ENCODE results near the gene PRXL2B.
"Not testable (repeated sequence)": the region's sequence is repeated elsewhere in the genome, so short reads cannot be mapped to it uniquely, and the experiment has no call there.

The PRXL2B gene

DNA sequence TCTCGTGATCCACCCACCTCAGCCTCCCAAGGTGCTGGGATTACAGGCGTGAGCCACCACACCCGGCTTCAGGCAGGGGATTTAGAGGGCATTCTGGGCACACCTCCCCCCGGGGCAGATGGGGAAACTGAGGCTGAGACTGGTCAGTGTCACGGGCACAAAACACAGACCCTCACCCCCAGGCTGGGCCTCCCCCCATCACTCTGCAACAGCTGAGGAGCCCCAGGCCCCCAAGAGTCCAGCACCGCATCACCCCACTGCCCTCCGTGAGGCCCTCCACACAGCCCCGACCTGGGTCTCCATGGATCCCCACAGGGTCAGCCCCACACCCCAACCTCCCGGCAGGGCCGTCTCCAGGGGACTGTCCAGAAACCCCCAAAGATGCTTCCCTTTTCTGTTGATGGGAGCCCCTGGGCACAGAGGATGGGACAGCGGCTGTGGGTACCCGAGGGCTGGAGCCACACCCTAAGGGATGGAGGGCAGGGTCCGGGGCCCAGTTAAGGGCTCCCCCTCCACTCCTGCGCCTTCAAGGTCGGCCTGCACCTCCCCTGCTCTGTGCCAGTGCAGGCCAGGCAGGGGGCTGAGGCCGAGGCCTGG lies 19.4 kb upstream of the PRXL2B start:
- DNase-seq (ENCODE audit: low read depth): no peak
- H3K4me3 ChIP-seq (ENCODE audit: low read depth, low read length): no peak overlapping the region
- TF ChIP-seq, protein P1, sequence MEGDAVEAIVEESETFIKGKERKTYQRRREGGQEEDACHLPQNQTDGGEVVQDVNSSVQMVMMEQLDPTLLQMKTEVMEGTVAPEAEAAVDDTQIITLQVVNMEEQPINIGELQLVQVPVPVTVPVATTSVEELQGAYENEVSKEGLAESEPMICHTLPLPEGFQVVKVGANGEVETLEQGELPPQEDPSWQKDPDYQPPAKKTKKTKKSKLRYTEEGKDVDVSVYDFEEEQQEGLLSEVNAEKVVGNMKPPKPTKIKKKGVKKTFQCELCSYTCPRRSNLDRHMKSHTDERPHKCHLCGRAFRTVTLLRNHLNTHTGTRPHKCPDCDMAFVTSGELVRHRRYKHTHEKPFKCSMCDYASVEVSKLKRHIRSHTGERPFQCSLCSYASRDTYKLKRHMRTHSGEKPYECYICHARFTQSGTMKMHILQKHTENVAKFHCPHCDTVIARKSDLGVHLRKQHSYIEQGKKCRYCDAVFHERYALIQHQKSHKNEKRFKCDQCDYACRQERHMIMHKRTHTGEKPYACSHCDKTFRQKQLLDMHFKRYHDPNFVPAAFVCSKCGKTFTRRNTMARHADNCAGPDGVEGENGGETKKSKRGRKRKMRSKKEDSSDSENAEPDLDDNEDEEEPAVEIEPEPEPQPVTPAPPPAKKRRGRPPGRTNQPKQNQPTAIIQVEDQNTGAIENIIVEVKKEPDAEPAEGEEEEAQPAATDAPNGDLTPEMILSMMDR (IDR thresholded peaks at IDR 0.05; ENCODE audit: insufficient read depth, low read depth, low read length, missing control alignments): no peak

DNA sequence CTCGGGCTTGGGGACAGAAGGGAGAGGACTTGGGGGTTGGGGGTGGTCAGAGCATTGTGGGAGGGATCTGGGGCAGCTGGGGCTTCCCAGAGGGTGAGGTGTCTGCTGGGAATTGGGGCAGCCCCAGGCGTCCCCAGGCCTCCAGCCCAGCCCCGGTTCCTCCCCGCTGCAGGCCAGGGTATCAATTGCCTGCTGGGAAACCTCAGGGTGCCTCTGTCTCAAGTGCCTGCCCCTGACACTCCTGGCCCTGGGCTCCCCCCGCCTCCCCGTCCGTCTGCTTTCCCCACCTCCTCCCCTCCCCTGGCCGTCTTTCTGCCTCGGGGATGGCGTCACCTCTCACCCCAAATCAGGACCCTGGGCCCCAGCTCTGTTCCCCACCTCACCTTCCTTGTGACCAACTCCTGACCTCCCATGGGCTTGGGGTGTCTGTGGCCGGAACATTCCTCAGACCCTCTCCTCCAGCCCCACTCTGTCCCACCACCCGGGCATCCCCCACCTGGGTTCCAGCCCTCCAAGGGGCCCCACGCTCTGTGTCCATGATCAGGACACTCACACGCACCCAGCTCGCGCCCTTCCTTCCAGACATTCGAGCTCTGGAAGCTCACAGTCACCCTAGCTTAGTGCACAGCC lies 18.3 kb upstream of the PRXL2B start:
- H3K4me3 ChIP-seq (ENCODE audit: low read depth, low read length); DNase-seq (ENCODE audit: low read depth): not testable (repeated sequence)

DNA sequence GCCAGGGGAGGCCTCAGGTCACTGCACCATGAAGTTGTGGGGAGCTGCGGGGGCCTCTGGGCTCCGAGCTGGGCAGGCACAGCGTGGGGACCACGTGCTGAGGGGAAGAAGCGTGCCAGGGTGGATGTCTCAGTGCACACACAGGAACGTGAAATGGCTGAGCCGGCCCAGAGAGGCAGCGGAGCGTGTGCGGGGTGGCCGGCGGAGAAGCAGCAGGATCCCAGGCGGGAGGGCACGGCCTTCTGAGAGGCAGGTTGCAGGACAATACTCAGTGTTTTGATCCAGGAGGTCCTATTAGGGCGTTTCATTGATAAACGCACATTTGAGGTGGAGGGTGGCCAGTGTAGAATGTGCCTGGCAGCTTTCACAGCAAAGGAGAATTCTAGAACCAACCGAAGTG lies 17.5 kb upstream of the PRXL2B start:
- H3K4me3 ChIP-seq (ENCODE audit: low read depth, low read length): no peak overlapping the region
- no peak for DNase-seq (ENCODE audit: low read depth)
- TF ChIP-seq, protein P1 (IDR thresholded peaks at IDR 0.05; ENCODE audit: insufficient read depth, low read depth, low read length, missing control alignments): no peak

DNA sequence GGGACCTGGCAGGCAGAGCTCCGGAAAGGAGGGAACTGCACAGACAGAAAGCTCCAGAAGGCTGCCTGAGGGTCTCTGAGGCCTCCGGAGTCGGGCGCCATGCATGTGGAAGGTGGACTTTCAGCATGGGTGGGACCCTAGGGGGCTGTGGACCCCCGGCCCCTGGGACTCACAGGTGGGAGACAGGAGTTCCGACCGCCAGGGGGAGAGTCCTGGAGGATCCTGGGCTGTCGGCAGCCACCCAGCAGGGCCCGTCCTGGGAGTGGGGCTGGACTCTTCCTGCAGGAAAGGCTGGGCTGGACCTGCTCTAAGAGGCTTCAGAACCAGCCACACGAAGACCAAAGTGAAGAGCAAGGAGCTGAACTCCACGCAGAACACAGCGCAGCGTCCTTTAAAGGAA lies 16.9 kb upstream of the PRXL2B start:
- not testable (repeated sequence) for DNase-seq (ENCODE audit: low read depth); H3K4me3 ChIP-seq (ENCODE audit: low read depth, low read length)

DNA sequence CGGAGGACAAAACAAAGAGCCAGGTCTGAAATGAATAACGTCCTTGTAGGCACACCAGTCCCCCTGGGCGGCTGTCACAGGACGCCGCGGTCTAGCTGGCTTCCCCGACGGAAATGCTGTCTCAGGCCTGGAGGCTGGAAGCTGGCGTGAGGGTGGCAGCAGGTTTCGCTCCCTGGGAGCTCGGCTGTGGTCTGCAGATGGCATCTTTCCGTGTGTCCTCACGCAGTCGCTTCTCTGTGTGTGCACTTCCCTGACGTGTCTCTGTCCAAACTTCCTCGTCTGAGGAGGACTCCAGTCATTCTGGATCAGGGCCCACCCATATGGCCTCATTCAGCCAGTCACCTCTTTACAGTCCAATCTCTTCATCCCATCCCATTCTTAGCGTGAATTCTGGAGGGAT lies 16.2 kb upstream of the PRXL2B start:
- no peak overlapping the region for H3K4me3 ChIP-seq (ENCODE audit: low read depth, low read length)
- no peak for DNase-seq (ENCODE audit: low read depth)
- TF ChIP-seq, protein P1 (IDR thresholded peaks at IDR 0.05; ENCODE audit: insufficient read depth, low read depth, low read length, missing control alignments): no peak

DNA sequence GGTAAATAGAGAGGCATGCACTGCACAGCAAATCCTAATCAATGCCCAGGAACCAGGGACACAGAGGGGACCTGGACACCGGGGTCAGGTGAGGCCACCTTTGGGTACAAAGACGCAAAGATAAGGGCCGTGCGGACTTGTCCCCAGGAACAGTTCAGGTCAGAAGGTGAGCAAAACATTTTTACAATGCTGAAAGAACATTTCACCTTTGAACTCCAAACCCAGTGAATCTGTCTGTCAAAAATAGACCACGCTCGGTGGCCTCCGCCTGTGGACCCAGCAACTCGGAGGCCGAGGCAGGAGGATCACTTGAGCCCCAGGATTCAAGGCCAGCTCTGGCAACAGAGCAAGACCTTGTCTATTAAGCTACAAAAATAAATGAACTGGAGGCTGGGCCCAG lies 15.2 kb upstream of the PRXL2B start:
- H3K4me3 ChIP-seq (ENCODE audit: low read depth, low read length): no peak overlapping the region
- DNase-seq (ENCODE audit: low read depth): no peak
- TF ChIP-seq, protein P1 (IDR thresholded peaks at IDR 0.05; ENCODE audit: insufficient read depth, low read depth, low read length, missing control alignments): no peak

DNA sequence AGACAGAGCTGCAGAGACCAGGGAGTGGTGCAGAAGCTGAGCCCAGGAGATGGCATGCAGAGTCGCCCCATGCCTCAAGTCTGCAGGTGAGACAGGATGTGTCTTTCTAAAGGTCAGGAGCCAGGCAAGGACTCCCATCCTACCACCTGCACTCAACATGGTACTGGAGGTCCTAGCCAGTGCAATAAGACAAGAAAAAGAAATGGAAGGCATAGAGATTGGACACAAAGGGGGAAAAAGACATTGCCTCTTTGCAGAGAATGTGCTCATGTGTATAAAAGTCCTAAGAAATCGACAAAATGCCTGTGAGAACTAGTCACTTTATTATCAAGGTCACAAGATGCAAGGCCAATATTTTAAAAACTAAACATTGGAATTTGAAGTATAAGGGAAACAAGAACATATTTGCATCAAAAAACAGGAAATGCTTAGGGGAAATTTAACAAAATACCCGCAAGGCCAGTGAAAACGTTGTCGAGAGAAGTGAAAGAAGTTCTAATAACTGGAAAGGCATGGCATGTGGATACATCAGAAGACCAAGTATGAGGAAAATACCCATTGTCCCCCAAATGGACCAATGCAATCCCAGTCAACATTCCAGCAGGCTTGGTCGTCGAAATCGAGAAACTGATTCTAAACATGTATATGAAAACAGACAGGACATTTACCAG lies 13.2 kb upstream of the PRXL2B start:
- DNase-seq (ENCODE audit: low read depth): no peak
- TF ChIP-seq, protein P1 (IDR thresholded peaks at IDR 0.05; ENCODE audit: insufficient read depth, low read depth, low read length, missing control alignments): no peak
- no peak overlapping the region for H3K4me3 ChIP-seq (ENCODE audit: low read depth, low read length)

DNA sequence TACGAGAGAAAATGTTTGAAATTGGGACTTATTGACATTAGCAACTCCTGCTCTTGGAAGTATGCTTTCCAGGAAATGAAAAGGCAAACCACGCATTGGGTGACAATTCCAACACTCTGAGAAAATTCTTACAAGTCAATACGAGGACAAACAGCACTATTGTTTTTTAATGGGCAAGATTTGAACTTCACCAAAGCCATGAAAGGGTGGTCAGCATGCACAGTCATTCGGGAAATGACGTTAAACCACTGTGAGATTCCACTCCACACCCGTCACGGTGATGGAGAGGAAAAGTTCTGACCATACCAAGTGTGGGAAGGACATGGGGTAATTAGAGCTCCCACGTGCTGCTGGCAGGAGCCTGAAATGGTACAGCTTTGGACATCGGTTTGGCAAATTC lies 12.2 kb upstream of the PRXL2B start:
- no peak for DNase-seq (ENCODE audit: low read depth)
- TF ChIP-seq, protein P1 (IDR thresholded peaks at IDR 0.05; ENCODE audit: insufficient read depth, low read depth, low read length, missing control alignments): no peak
- H3K4me3 ChIP-seq (ENCODE audit: low read depth, low read length): no peak overlapping the region
